ENCODE measurements around the gene OPCML.

The OPCML gene

GRCh38 chr11:133343951-133344350, 188.3 kb downstream of the OPCML start:
- Histone ChIP-seq H4K20me1 (ENCODE audit: insufficient read depth, low read length) (no peaks in the 10 kb centered on the region), H3K4me3 (ENCODE audit: low read length) (no peak overlapping the region), H3K9me2 (replicated peaks; ENCODE audit: insufficient read depth, low read length) (no peaks in the 10 kb centered on the region), H3K9ac (ENCODE audit: low read length) (no peak overlapping the region), H3K4me2 (ENCODE audit: low read depth, low read length) (no peak overlapping the region), H3K27ac (ENCODE audit: low read length) (no peak overlapping the region), H2AFZ (ENCODE audit: low read length) (no peak overlapping the region), H3K36me3 (replicated peaks; ENCODE audit: insufficient read depth, low read length) (no peaks in the 10 kb centered on the region), H3K27me3 (replicated peaks; ENCODE audit: insufficient read depth, low read length) (no peaks in the 10 kb centered on the region), H3K9me3 (replicated peaks; ENCODE audit: insufficient read depth, low read length) (no peaks in the 10 kb centered on the region), H3F3A (ENCODE audit: insufficient read depth, low read length) (no peaks in the 10 kb centered on the region), H3K4me1 (ENCODE audit: low read length) (no peaks in the 10 kb centered on the region), H3K79me2 (ENCODE audit: low read length) (no peaks in the 10 kb centered on the region)
- no peak for DNase-seq
- no peak for TF ChIP-seq EZH2phosphoT487 (IDR thresholded peaks at IDR 0.05; ENCODE audit: low read length)
- TF ChIP-seq EZH2 (optimal IDR thresholded peaks at IDR 0.05; ENCODE audit: low read depth, low read length), result no peak
- no peak for TF ChIP-seq CTCF (IDR thresholded peaks at IDR 0.05; ENCODE audit: low read length)

- Histone ChIP-seq H3K27ac (ENCODE audit: low read length) (no peak overlapping the region), H3K9ac (ENCODE audit: low read length) (no peak overlapping the region), H3F3A (ENCODE audit: insufficient read depth, low read length) (no peaks in the 10 kb centered on the region), H3K36me3 (replicated peaks; ENCODE audit: insufficient read depth, low read length) (no peaks in the 10 kb centered on the region), H3K4me3 (ENCODE audit: low read length) (no peak overlapping the region), H3K4me1 (ENCODE audit: low read length) (no peaks in the 10 kb centered on the region), H3K9me2 (replicated peaks; ENCODE audit: insufficient read depth, low read length) (no peaks in the 10 kb centered on the region), H3K27me3 (replicated peaks; ENCODE audit: insufficient read depth, low read length) (no peaks in the 10 kb centered on the region), H2AFZ (ENCODE audit: low read length) (no peak overlapping the region), H3K4me2 (ENCODE audit: low read depth, low read length) (no peak overlapping the region), H3K9me3 (replicated peaks; ENCODE audit: insufficient read depth, low read length) (no peaks in the 10 kb centered on the region), H3K79me2 (ENCODE audit: low read length) (no peaks in the 10 kb centered on the region), H4K20me1 (ENCODE audit: insufficient read depth, low read length) (no peaks in the 10 kb centered on the region)
- DNase-seq, result no peak
- TF ChIP-seq CTCF (IDR thresholded peaks at IDR 0.05; ENCODE audit: low read length), result no peak
- TF ChIP-seq EZH2 (optimal IDR thresholded peaks at IDR 0.05; ENCODE audit: low read depth, low read length), result no peak
- TF ChIP-seq EZH2phosphoT487 (IDR thresholded peaks at IDR 0.05; ENCODE audit: low read length), result no peak
These were observed 192.7 kb downstream of the OPCML start for GRCh38 chr11:133339495-133340140.

GRCh38 chr11:133338588-133338987, 193.7 kb downstream of the OPCML start:
- Histone ChIP-seq H3K9me2 (replicated peaks; ENCODE audit: insufficient read depth, low read length) (no peaks in the 10 kb centered on the region), H2AFZ (ENCODE audit: low read length) (no peak overlapping the region), H3K79me2 (ENCODE audit: low read length) (no peaks in the 10 kb centered on the region), H3K4me2 (ENCODE audit: low read depth, low read length) (no peak overlapping the region), H3F3A (ENCODE audit: insufficient read depth, low read length) (no peaks in the 10 kb centered on the region), H4K20me1 (ENCODE audit: insufficient read depth, low read length) (no peaks in the 10 kb centered on the region), H3K27me3 (replicated peaks; ENCODE audit: insufficient read depth, low read length) (no peaks in the 10 kb centered on the region), H3K9me3 (replicated peaks; ENCODE audit: insufficient read depth, low read length) (no peaks in the 10 kb centered on the region), H3K36me3 (replicated peaks; ENCODE audit: insufficient read depth, low read length) (no peaks in the 10 kb centered on the region), H3K4me3 (ENCODE audit: low read length) (no peak overlapping the region), H3K27ac (ENCODE audit: low read length) (no peak overlapping the region), H3K4me1 (ENCODE audit: low read length) (no peaks in the 10 kb centered on the region), H3K9ac (ENCODE audit: low read length) (no peak overlapping the region)
- no peak for DNase-seq
- TF ChIP-seq EZH2phosphoT487 (IDR thresholded peaks at IDR 0.05; ENCODE audit: low read length) (no peak), CTCF (IDR thresholded peaks at IDR 0.05; ENCODE audit: low read length) (no peak), EZH2 (optimal IDR thresholded peaks at IDR 0.05; ENCODE audit: low read depth, low read length) (no peak)
